ENCODE measurements around the gene SLAMF9. TPM values are rescaled to one million over a fixed set of nuclear protein-coding genes. Genes with fewer than 3 reads are reported as not detected.

SLAMF9 gene
- total RNA-seq, 4 donors from 2014 or later: not detected

GRCh38 chr1:159938905-159939677, 14.9 kb downstream of the SLAMF9 start:
- Histone ChIP-seq H3K36me3 (peaks cover 3% of the 10 kb centered on the region), H3K27me3 (peaks cover 10% of the 10 kb centered on the region), H3K4me1 (peaks cover 82% of the 10 kb centered on the region), H3K9me3 (no peaks in the 10 kb centered on the region), H3K4me3 (no peak overlapping the region), H3K27ac (peak overlapping the region; percentile 34)
- no peak for DNase-seq (ENCODE audit: low spot score in 2 of 2)
- 58% methylated on average over 6 of the region's 6 CpGs for WGBS
- TF ChIP-seq CTCF (IDR thresholded peaks at IDR 0.05): no peak
- no peak for TF ChIP-seq EP300 (IDR thresholded peaks at IDR 0.05)
- TF ChIP-seq POLR2AphosphoS5 (IDR thresholded peaks at IDR 0.05): no peak
- no peak for TF ChIP-seq POLR2A (IDR thresholded peaks at IDR 0.05)

- Histone ChIP-seq H3K9me3 (no peaks in the 10 kb centered on the region), H3K27ac (no peak overlapping the region), H3K4me3 (no peak overlapping the region), H3K4me1 (peaks cover 82% of the 10 kb centered on the region), H3K36me3 (peaks cover 3% of the 10 kb centered on the region), H3K27me3 (peaks cover 10% of the 10 kb centered on the region)
- no peak for TF ChIP-seq EP300 (IDR thresholded peaks at IDR 0.05)
- no peak for TF ChIP-seq POLR2AphosphoS5 (IDR thresholded peaks at IDR 0.05)
- no peak for TF ChIP-seq CTCF (IDR thresholded peaks at IDR 0.05)
- no peak for TF ChIP-seq POLR2A (IDR thresholded peaks at IDR 0.05)
- WGBS: 50% methylated on average over 7 of the region's 7 CpGs
- DNase-seq (ENCODE audit: low spot score in 2 of 2): no peak
These were observed 15.7 kb downstream of the SLAMF9 start for GRCh38 chr1:159938211-159938852.

- TF ChIP-seq POLR2A (IDR thresholded peaks at IDR 0.05): no peak
- TF ChIP-seq CTCF (IDR thresholded peaks at IDR 0.05): no peak
- TF ChIP-seq POLR2AphosphoS5 (IDR thresholded peaks at IDR 0.05): no peak
- TF ChIP-seq EP300 (IDR thresholded peaks at IDR 0.05): no peak
- WGBS: 24% methylated on average over 4 of the region's 4 CpGs
- DNase-seq (ENCODE audit: low spot score in 2 of 2): no peak
- H3K36me3 ChIP-seq: peaks cover 3% of the 10 kb centered on the region
- H3K27ac ChIP-seq: no peak overlapping the region
- H3K4me3 ChIP-seq: no peak overlapping the region
- H3K9me3 ChIP-seq: no peaks in the 10 kb centered on the region
- peaks cover 82% of the 10 kb centered on the region for H3K4me1 ChIP-seq
- H3K27me3 ChIP-seq: peaks cover 3% of the 10 kb centered on the region
These were observed 16.8 kb downstream of the SLAMF9 start for GRCh38 chr1:159937054-159937750.

- DNase-seq (ENCODE audit: low spot score in 2 of 2): peak in 1 of 2 donors; percentile 90
- 31% methylated on average over 11 of the region's 16 CpGs for WGBS
- TF ChIP-seq EP300 (IDR thresholded peaks at IDR 0.05) (no peak), POLR2AphosphoS5 (IDR thresholded peaks at IDR 0.05) (no peak), POLR2A (IDR thresholded peaks at IDR 0.05) (no peak), CTCF (IDR thresholded peaks at IDR 0.05) (peak; percentile 94 to 97)
- Histone ChIP-seq H3K4me3 (no peak overlapping the region), H3K27ac (no peak overlapping the region), H3K4me1 (peaks cover 82% of the 10 kb centered on the region), H3K36me3 (peaks cover 3% of the 10 kb centered on the region), H3K27me3 (peaks cover 3% of the 10 kb centered on the region), H3K9me3 (no peaks in the 10 kb centered on the region)
These were observed 17.6 kb downstream of the SLAMF9 start for GRCh38 chr1:159936273-159936904.

All from suprapubic skin (tissue), 4 donors.